Measurements from ENCODE around the gene LIAS.

DNA sequence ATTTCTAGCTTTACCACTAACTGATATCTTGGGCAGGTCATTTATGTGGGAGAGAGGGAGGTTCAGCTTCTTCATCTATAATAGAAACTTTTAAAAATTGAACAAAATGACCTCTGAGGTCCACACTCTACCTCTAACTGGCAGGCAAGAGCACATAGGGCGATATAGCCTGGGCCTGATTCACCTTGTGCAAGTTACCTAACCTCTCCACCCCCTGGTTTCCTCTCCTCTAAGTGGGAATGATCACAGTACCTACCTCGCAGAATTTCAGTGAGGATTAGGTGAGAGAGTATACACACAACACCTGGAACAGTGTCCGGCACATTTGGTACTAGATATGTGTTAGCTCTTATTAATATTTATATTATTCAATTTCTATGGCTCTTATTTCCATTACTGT lies 36.6 kb upstream of the LIAS start:
- TF ChIP-seq CTCF (IDR thresholded peaks at IDR 0.05), result no peak
- TF ChIP-seq POLR2A (IDR thresholded peaks at IDR 0.05), result no peak
